GM21528 (cell line): ENCODE results near the gene DNAJA3.

ENCODE experiments used
- ATAC-seq: cut with Tn5 transposase; IDR thresholded peaks from one replicate; pipeline ENCODE4 v1.9.1; 2021; ENCODE audit warnings: mild to moderate bottlenecking, moderate library complexity; ENCODE audit not compliant: unreplicated experiment, low FRiP score

Gene DNAJA3

DNA sequence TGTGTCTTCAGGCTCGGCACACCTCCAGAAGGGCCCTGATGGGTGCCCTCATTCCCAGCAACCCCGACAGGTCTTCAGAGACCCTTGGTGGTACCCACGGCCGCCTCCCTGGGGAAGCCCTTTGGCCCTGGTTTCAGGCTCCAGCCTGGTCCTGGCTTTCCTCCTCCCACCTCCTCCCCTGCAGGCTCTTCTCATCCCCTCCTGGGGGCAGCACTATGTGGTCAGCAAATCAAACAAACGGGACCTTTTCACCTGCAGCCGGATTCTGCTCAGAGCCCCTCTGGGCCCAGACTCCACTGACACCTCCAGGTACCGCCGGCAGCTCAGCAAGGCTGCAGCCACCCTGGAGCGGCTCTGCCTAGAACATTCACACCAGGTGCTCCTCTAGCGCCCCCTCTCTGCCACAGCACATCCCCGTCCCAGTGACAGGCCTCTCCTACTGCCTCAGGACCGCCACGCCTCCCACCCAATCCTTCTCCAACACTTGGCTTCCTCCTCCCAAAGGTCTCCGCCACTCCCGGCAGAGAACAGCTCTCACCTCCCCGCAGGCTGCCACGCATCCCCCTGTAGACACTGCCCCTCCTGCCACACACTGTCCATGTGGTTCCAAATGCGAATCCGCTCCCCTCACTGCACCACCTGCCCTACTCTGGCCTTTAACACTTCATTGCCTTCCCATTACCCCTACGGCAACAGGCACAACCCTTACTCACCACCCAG is 21.3 kb upstream of the DNAJA3 start:
- ATAC-seq, result no peak

- ATAC-seq, result no peak
Measured at GRCh38 chr16:4404967-4405696, 20.5 kb upstream of the DNAJA3 start.

GRCh38 chr16:4407543-4408322 is 17.9 kb upstream of the DNAJA3 start:
- no peak for ATAC-seq

DNA sequence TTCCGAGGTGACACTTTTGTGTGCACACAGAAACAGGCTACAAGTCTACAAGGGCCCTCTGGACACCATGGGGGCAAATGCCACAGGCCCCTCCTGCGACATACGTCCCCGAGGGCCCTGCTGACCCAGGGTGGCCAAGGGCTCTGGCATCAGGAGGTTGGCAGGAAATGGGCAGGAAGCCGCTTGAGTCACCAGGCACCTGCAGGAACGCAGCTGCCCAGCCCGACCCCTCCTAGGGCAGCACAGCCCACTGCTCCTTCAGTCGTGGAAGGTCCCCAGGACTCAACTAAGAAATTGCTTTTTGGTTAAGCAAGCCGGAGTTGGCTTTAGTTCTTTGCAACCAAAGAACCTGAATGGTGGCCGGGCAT is 17.4 kb upstream of the DNAJA3 start:
- ATAC-seq, result no peak

DNA sequence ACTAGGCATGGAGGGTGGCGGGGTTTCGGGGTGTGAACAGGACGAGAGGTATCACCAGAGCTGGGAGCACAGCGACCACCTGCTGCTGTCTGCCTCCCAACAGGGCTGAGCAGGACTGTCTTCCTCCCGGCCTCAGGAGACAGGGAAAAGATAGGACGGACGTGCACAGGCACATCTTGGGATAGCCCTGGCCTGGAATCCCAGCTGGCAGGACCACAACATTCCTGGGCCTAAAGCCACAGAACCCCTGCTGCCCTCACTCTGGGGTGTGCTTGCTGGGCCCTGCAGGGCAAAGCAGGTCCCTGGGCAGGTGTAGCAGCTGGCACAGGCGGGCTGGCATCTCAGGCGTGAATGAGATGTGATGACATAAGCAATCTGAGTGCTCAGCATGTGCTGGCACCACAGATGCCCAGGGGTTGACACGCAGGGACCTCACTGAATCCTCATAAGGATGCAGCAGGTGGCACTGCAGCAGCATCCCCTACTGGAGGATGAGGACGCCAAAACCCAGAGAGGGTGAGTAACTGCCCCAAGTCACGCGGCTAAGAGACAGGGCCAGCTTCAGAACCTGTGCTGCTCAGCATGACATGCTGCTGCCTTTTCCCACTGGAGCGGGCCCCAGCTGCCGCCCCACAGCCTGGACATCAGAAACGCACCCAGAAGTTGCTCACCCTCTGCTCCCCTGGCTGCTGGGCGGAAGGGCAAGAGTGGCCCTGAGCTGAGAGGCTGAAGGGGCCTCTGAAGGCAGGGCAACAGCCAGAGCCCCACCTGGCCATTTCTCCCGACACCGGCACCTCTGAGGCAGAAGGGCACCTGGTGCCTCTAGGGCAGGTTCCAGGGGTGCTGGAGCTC is 16.4 kb upstream of the DNAJA3 start:
- ATAC-seq, result no peak

- no peak for ATAC-seq
Measured at GRCh38 chr16:4410335-4411075, 15.2 kb upstream of the DNAJA3 start.

GRCh38 chr16:4411684-4412083 is 14.0 kb upstream of the DNAJA3 start:
- ATAC-seq, result no peak

GRCh38 chr16:4412159-4412558 is 13.5 kb upstream of the DNAJA3 start:
- no peak for ATAC-seq

DNA sequence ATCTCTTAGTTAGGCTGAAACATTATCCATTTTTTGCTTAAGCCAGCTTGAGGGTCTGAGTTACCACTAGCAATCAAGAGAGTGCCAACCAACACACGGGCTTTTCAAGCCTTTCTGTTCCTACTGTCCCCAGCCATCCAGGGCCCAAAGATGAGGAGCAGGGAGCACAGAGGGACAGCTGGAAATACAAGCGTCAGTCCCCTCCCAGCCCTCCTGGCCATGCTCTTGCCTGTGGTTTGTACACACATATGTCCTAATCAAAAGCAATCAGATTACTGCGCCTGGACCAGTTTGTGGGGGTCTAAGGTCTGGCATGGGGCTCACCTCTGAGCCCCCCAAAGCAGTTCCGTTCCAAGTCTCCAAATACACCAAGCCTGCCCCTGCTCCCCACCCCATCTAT is 12.8 kb upstream of the DNAJA3 start:
- ATAC-seq, result no peak

DNA sequence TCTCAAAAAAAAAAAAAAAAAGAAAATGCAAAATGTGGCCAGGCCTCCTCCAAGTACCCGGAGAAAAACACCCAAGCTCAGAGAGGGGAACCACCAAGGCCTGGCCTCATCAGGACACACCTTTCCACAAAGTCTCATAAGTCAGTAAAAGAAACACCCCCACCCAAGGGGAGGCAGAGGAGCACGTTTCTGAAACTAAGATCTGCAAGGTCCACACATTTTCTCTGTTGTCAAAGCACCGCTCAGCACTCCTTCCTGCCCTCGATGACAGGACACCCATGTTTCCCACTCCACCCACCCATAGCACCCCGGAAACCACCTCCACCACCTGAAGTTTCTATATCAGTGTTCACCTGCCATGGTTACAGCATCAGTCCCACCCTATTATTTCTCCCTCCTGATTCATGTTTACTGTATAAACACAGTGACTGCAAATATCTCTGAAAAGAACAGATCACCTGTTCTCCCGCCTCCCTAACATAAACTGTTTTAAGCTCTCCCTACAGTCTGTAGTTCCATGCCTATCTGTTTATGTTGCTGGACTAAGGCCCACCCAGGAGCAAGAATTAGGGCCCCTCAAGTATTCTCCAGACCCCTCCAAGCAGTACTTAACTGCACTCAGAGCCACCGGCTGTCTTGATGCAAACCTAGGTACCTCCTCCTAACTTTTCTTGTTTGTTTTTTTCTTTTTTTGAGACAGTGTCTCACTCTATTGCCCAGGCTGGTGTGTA is 11.3 kb upstream of the DNAJA3 start:
- peak; percentile 52 for ATAC-seq

GRCh38 chr16:4415538-4416199 is 10.0 kb upstream of the DNAJA3 start:
- no peak for ATAC-seq

DNA sequence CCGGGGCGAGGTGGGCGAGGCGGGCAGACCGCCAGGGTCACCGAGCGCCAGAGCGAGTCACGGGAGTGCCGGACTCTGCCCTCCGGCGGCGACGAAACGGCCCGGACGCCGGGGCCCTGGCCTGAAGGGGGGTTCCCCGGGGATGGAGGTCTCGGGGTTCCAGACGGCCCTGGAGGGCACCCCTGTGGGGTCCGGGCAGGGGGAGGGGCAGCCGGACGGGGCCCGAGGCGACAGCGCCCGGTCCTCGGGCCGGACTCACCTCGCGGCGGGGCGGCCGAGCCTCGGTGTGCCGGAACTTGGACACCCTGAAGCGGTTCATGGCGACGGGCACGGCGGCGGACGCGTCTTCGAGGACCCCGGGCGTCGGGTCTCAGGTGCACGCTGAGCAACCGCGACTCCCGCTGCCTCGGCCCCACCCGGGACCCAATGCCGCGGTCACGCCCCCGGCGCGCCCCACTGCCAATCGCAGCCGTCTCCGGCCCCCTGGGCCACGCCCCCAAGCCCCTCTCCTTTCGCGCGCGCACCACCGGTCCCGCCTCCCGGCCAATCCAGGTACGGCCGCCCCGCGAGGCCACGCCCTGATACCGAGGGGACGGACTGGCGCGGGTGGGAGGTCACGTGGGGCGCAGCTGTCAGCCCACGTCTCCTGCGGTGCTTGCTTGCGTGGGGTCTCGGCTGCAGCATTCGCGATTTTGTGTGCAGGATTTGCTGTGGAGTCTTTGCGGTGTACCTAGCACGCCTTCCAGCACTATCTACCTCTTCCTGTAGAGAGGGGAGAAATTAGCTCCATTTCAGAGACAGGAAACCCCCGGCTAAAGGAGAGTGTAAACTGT is 9.3 kb upstream of the DNAJA3 start, which contains the start of gene CORO7:
TSS of gene CORO7 (minus strand) at position 397 of the 833 bp plus-strand sequence. CDS start at position 319, 78 bp downstream.
- ATAC-seq, result peak; percentile 64

GRCh38 chr16:4419402-4419959 is 6.2 kb upstream of the DNAJA3 start:
- no peak for ATAC-seq

- no peak for ATAC-seq
Measured at GRCh38 chr16:4420505-4421105, 5.1 kb upstream of the DNAJA3 start.

GRCh38 chr16:4426021-4426684 is 485 bp downstream of the DNAJA3 start:
- peak; percentile 36 for ATAC-seq

DNA sequence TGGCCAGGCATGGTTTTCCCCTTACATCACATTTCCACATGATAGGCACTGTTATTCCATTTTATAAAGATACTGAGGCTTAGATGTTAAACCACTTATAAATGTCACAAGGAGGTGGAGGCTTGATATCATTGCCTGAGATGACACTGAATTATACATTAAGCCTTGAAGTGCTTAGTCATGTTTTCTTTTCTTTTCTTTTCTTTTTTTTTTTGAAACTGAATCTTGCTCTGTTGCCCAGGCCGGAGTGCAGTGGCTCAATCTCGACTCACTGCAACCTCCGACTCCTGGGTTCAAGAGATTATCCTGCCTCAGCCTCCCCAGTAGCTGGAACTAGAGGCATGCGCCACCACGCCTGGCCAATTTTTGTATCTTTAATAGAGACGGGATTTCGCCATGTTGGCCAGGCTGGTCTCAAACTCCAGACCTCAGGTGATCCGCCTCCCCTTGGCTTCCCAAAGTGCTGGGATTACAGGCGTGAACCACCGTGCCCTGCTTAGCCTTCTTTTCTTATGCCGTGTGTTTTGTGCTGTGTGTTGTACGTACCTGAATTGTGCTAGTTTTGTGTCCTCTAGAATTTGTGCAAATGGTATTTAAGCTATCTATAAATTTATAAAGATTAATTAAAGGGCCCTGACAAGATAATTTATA is 1.2 kb downstream of the DNAJA3 start:
- no peak for ATAC-seq
